ENCODE data around the gene SLC22A5. TPM values are rescaled to one million over a fixed set of nuclear protein-coding genes. Genes with fewer than 3 reads are reported as not detected.
A peak's percentile ranks its signal among the peaks of the same experiment; 100 is the strongest.

SLC22A5 gene
- total RNA-seq, result 2.6 and 4.4 TPM in 2 replicates

- no peak for DNase-seq (ENCODE audit: extremely low read depth, low read depth, low spot score)
Measured at GRCh38 chr5:132369474-132370180, at the start of gene SLC22A5. Gene SLC22A5, plus strand, starts transcription at chr5:132369710. Its CDS starts 263 bp downstream, at chr5:132369973.

GRCh38 chr5:132319975-132320374, 49.5 kb upstream of the SLC22A5 start:
- DNase-seq (ENCODE audit: extremely low read depth, low read depth, low spot score), result no peak

GRCh38 chr5:132321109-132321721, 48.3 kb upstream of the SLC22A5 start:
- DNase-seq (ENCODE audit: extremely low read depth, low read depth, low spot score), result no peak

GRCh38 chr5:132322266-132322665, 47.2 kb upstream of the SLC22A5 start:
- no peak for DNase-seq (ENCODE audit: extremely low read depth, low read depth, low spot score)

GRCh38 chr5:132323202-132323601, 46.3 kb upstream of the SLC22A5 start:
- DNase-seq (ENCODE audit: extremely low read depth, low read depth, low spot score), result no peak

- no peak for DNase-seq (ENCODE audit: extremely low read depth, low read depth, low spot score)
Measured at GRCh38 chr5:132325691-132326090, 43.8 kb upstream of the SLC22A5 start.

- DNase-seq (ENCODE audit: extremely low read depth, low read depth, low spot score), result no peak
Measured at GRCh38 chr5:132327252-132327955, 42.1 kb upstream of the SLC22A5 start.

GRCh38 chr5:132334812-132335211, 34.7 kb upstream of the SLC22A5 start:
- DNase-seq (ENCODE audit: extremely low read depth, low read depth, low spot score), result peak; percentile 20

GRCh38 chr5:132335402-132335801, 34.1 kb upstream of the SLC22A5 start:
- DNase-seq (ENCODE audit: extremely low read depth, low read depth, low spot score), result no peak

GRCh38 chr5:132339502-132339901, 30.0 kb upstream of the SLC22A5 start:
- DNase-seq (ENCODE audit: extremely low read depth, low read depth, low spot score), result no peak

- DNase-seq (ENCODE audit: extremely low read depth, low read depth, low spot score), result no peak
Measured at GRCh38 chr5:132342291-132343180, 27.0 kb upstream of the SLC22A5 start.

GRCh38 chr5:132344775-132345514, 24.6 kb upstream of the SLC22A5 start:
- DNase-seq (ENCODE audit: extremely low read depth, low read depth, low spot score), result no peak

GRCh38 chr5:132353486-132353995, 16.0 kb upstream of the SLC22A5 start:
- no peak for DNase-seq (ENCODE audit: extremely low read depth, low read depth, low spot score)

GRCh38 chr5:132354381-132355139, 14.9 kb upstream of the SLC22A5 start:
- DNase-seq (ENCODE audit: extremely low read depth, low read depth, low spot score), result no peak

- no peak for DNase-seq (ENCODE audit: extremely low read depth, low read depth, low spot score)
Measured at GRCh38 chr5:132355140-132355765, 14.3 kb upstream of the SLC22A5 start.

- DNase-seq (ENCODE audit: extremely low read depth, low read depth, low spot score), result no peak
Measured at GRCh38 chr5:132358775-132359174, 10.7 kb upstream of the SLC22A5 start.

- DNase-seq (ENCODE audit: extremely low read depth, low read depth, low spot score), result no peak
Measured at GRCh38 chr5:132362086-132362485, 7.4 kb upstream of the SLC22A5 start.

- DNase-seq (ENCODE audit: extremely low read depth, low read depth, low spot score), result peak; percentile 39
Measured at GRCh38 chr5:132363431-132364112, 5.9 kb upstream of the SLC22A5 start.
